Measurements from ENCODE around the gene NUP50.
A peak's percentile ranks its signal among the peaks of the same experiment; 100 is the strongest.

The NUP50 gene

DNA sequence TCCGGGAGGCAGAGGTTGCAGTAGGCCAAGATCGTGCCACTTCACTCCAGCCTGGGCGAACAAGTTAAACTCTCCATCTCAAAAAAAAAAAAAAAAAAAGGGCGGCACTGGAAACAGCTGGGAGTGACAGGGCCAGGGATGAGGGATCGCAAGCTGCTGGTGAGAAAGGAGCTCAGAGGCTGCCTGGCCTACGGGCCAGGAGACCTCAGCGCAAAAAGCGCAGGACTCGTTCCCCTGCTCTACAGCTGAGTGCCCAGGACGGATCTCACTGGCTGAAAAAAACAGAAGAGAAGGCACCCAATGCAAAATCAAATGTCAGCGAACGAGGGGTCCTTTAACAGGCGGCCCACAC, 650 bp upstream of the NUP50 start:
- H3K9me3 ChIP-seq (ENCODE audit: severe bottlenecking) = no peaks in the 10 kb centered on the region
- H3K27me3 ChIP-seq (ENCODE audit: insufficient read depth, low read depth, severe bottlenecking) = no peaks in the 10 kb centered on the region

DNA sequence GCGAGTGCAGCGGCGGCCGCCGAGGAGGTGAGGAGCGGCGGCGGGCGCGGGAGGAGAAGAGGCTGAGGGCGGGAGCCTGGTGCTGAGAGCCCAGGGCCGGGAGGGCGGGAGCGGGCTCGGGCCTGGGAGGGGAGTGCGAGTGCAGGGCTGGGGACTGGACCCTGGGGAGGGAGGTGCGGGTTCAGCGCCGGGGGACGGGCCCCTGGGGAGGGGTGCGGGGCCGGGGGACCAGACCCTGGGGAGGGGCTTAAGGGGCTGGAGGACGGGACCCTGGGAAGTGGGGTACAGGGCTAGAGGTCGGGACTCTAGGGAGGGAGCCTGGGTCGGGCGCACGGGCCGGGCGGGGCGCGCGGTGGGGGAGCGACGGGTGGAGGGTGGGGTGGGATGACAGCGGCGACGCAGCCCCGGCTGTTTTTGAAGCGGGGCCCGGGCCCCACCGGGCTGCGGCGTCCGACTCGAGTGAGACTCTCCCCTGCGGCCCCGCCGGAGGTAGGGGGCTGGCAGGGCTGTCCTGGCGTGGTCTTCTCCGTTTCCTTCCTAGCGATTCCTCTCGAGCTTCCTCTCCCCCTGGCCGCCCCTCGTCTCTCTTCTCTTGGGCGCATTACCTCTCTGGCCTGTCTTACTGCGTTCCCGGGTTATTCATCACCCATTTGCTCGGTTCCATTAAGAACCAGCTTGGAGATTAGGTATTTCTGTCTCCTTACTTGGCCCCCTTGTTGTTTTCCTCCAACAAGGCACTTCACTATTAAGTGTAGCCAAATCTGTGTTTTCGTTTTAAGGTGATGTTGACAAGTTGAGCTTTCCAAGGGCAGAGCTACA, 754 bp downstream of the NUP50 start:
- TF ChIP-seq CTCF (IDR thresholded peaks at IDR 0.05; ENCODE audit: low read depth, low read length) = no peak
- peak; percentile 36 for DNase-seq
- Histone ChIP-seq H3K36me3 (peaks cover 43% of the 10 kb centered on the region), H3K27me3 (ENCODE audit: insufficient read depth, low read depth, severe bottlenecking) (no peaks in the 10 kb centered on the region), H3K9me3 (ENCODE audit: severe bottlenecking) (no peaks in the 10 kb centered on the region), H3K27ac (peak overlapping the region; percentile 99), H3K4me3 (ENCODE audit: low read depth, low read length) (peak overlapping the region; percentile 78)

More for the DNA sequence above, 650 bp upstream of the NUP50 start:
- H3K27ac ChIP-seq = peak overlapping the region; percentile 99
- H3K36me3 ChIP-seq = peaks cover 29% of the 10 kb centered on the region
- peak overlapping the region; percentile 78 for H3K4me3 ChIP-seq (ENCODE audit: low read depth, low read length)
- no peak for TF ChIP-seq CTCF (IDR thresholded peaks at IDR 0.05; ENCODE audit: low read depth, low read length)
- peak; percentile 21 for DNase-seq

DNA sequence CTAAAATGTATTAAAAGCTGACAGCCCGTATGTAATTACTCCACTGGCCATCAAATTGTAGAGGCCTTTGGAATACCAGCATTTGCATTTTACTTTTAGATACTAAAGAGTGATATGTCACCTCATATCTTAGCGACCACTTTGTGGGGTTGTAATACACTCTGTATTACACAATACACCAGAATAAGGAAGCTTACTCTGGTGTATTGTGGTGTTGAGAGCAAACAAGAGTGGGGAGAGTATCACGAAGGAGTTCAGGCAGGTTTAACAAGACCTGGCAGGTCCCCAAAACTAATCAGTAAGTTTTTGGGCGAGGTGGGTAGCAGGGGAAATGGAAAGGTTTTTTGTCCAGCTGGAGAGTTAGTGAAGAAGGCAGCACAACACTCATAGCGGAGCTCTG, 3.2 kb downstream of the NUP50 start:
- no peak for DNase-seq
- H3K36me3 ChIP-seq = peaks cover 67% of the 10 kb centered on the region

GRCh38 chr22:45169591-45170466, 6.1 kb downstream of the NUP50 start:
- H3K27me3 ChIP-seq (ENCODE audit: insufficient read depth, low read depth, severe bottlenecking) = no peaks in the 10 kb centered on the region
- peaks cover 90% of the 10 kb centered on the region for H3K36me3 ChIP-seq
- no peaks in the 10 kb centered on the region for H3K9me3 ChIP-seq (ENCODE audit: severe bottlenecking)
- H3K27ac ChIP-seq = no peak overlapping the region
- no peak for DNase-seq
- no peak overlapping the region for H3K4me3 ChIP-seq (ENCODE audit: low read depth, low read length)
- no peak for TF ChIP-seq CTCF (IDR thresholded peaks at IDR 0.05; ENCODE audit: low read depth, low read length)

More for the DNA sequence above, 3.2 kb downstream of the NUP50 start:
- no peak for TF ChIP-seq CTCF (IDR thresholded peaks at IDR 0.05; ENCODE audit: low read depth, low read length)
- no peaks in the 10 kb centered on the region for H3K9me3 ChIP-seq (ENCODE audit: severe bottlenecking)
- H3K27ac ChIP-seq = no peak overlapping the region
- no peaks in the 10 kb centered on the region for H3K27me3 ChIP-seq (ENCODE audit: insufficient read depth, low read depth, severe bottlenecking)
- no peak overlapping the region for H3K4me3 ChIP-seq (ENCODE audit: low read depth, low read length)

- H3K36me3 ChIP-seq = peaks cover 100% of the 10 kb centered on the region
Observed at GRCh38 chr22:45171830-45172229, 8.1 kb downstream of the NUP50 start.

More at GRCh38 chr22:45171830-45172229, 8.1 kb downstream of the NUP50 start:
- H3K9me3 ChIP-seq (ENCODE audit: severe bottlenecking) = no peaks in the 10 kb centered on the region
- DNase-seq = no peak
- H3K4me3 ChIP-seq (ENCODE audit: low read depth, low read length) = no peak overlapping the region
- no peak for TF ChIP-seq CTCF (IDR thresholded peaks at IDR 0.05; ENCODE audit: low read depth, low read length)
- no peak overlapping the region for H3K27ac ChIP-seq
- no peaks in the 10 kb centered on the region for H3K27me3 ChIP-seq (ENCODE audit: insufficient read depth, low read depth, severe bottlenecking)

Measured in WERI-Rb-1 (cell line).